ENCODE measurements around the gene TMEM14A.

DNA sequence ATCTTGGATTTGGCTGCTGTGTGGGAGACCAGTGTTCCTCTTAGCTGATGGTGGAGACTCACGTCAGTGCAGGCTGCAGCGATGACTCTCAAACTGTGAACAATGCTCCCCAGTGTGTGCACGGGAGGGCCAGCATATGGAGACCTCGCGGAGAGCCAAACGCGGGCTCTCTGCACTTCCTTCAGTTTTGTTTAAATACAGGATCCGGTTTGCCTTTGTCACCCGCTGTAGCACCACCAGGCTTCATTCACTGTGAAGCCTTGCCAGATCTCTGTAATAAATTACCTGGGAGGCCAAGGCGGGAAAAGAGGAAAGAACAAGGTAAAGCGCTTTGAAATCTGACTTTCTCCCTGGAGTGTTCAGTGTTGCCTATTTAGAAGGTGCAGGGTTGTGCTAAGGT lies 30.7 kb upstream of the TMEM14A start:
- TF ChIP-seq, protein P1, sequence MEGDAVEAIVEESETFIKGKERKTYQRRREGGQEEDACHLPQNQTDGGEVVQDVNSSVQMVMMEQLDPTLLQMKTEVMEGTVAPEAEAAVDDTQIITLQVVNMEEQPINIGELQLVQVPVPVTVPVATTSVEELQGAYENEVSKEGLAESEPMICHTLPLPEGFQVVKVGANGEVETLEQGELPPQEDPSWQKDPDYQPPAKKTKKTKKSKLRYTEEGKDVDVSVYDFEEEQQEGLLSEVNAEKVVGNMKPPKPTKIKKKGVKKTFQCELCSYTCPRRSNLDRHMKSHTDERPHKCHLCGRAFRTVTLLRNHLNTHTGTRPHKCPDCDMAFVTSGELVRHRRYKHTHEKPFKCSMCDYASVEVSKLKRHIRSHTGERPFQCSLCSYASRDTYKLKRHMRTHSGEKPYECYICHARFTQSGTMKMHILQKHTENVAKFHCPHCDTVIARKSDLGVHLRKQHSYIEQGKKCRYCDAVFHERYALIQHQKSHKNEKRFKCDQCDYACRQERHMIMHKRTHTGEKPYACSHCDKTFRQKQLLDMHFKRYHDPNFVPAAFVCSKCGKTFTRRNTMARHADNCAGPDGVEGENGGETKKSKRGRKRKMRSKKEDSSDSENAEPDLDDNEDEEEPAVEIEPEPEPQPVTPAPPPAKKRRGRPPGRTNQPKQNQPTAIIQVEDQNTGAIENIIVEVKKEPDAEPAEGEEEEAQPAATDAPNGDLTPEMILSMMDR (IDR thresholded peaks at IDR 0.05), result no peak
- no peak for TF ChIP-seq POLR2A (IDR thresholded peaks at IDR 0.05)

Measured in testis (tissue), 2 donors.